Measurements from ENCODE around the gene CEP43. TPM values are rescaled to one million over a fixed set of nuclear protein-coding genes. Genes with fewer than 3 reads are reported as not detected.

The CEP43 gene
- total and polyA plus RNA-seq, 11 donors = 4.7 to 16.9 (median 10.7) TPM

DNA sequence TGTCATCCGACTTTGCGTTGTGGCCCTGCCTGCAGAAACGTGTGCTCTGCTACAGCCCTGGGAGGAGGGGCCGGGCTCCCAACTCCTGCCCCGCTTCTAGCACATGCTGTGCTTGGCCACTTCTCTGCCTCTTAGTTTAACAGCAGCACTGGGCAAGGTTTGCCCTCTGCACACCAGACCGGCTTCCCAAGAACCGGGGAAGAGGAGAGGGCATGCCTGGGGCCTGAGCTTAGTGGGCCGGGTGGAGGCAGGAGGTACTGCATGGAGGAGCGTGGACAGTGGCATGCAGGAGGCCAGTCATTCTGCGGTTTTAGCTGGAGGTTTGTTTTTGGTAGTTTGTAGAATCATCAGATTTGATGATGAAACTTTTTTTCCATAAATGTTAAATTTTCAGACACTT is 45.5 kb downstream of the CEP43 start:
- H3K9me3 ChIP-seq = no peaks in the 10 kb centered on the region
- 58 to 78% (median 68%) methylated on average over 10 of the region's 10 CpGs for WGBS, 4 donors
- ATAC-seq (peak; percentile 66 to 92 (median 88)), DNase-seq (peak in 2 of 5 donors; percentile 10 to 55)
- intact Hi-C loops (cut with DNase I) = no loop called here
- H3K27ac ChIP-seq = no peak overlapping the region
- H3K36me3 ChIP-seq = peaks cover 0 to 21% (median 8%) of the 10 kb centered on the region in 9 donors
- no peak overlapping the region for H3K4me3 ChIP-seq
- TF ChIP-seq CTCF (IDR thresholded peaks at IDR 0.05) (no peak), POLR2A (IDR thresholded peaks at IDR 0.05) (no peak)
- peaks cover 0 to 11% (median 0%) of the 10 kb centered on the region in 12 donors for H3K4me1 ChIP-seq
- H3K27me3 ChIP-seq = no peaks in the 10 kb centered on the region

DNA sequence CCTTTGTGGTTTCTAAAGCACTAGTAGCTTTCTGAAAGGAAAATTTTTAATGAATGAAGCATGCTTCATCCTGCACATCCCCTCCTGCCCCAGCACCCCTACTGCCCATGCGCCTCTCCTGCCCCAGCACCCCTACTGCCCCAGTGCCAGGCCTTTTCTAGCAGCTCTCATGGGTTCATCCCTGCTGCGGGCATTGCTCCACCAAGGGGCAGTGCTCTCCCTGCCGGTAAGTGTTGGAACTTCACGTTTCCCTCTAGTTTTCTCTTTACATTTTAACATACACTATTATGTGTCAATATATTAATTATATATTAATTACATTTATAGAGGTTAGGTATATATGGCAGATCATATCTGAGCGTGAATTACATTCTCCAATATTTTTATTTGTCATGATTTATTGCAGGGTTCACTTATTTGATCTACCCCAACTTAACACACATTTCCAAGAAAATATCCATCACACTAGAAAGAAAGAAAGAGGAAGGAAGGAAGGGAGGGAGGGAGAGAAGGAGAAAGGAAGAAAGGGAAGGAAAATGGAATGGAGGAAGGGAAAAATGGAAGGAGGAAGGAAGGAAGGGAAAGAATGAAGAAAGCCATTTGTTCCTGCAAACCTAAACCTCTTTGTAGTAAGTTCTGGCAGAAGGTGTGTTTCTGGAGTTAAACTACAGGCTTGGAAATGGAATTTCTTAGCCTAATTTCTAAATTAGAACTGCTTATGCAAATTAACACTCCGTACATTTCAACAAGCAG is 46.8 kb downstream of the CEP43 start:
- no peak for ATAC-seq
- H3K36me3 ChIP-seq = peaks cover 0 to 12% (median 2%) of the 10 kb centered on the region in 9 donors
- no peak for DNase-seq
- H3K4me3 ChIP-seq = no peak overlapping the region
- peaks cover 0 to 12% (median 0%) of the 10 kb centered on the region in 12 donors for H3K4me1 ChIP-seq
- H3K9me3 ChIP-seq = peaks cover 0 to 1% (median 0%) of the 10 kb centered on the region in 12 donors
- H3K27me3 ChIP-seq = no peaks in the 10 kb centered on the region
- TF ChIP-seq CTCF (IDR thresholded peaks at IDR 0.05) = no peak
- no peak for TF ChIP-seq POLR2A (IDR thresholded peaks at IDR 0.05)
- 87 to 93% (median 92%) methylated on average over 6 of the region's 6 CpGs for WGBS, 4 donors
- intact Hi-C loops (cut with DNase I) = no loop called here
- no peak overlapping the region for H3K27ac ChIP-seq

GRCh38 chr6:167046861-167047495 is 47.8 kb downstream of the CEP43 start:
- Histone ChIP-seq H3K9me3 (peaks cover 0 to 4% (median 0%) of the 10 kb centered on the region in 12 donors), H3K4me1 (peaks cover 0 to 8% (median 0%) of the 10 kb centered on the region in 12 donors), H3K4me3 (peak overlapping the region in 1 of 12 donors; percentile 10), H3K27ac (peak overlapping the region in 1 of 12 donors; percentile 34), H3K36me3 (peaks cover 0 to 7% (median 0%) of the 10 kb centered on the region in 9 donors), H3K27me3 (no peaks in the 10 kb centered on the region)
- ATAC-seq (no peak), DNase-seq (no peak)
- no peak for TF ChIP-seq CTCF (IDR thresholded peaks at IDR 0.05)
- no peak for TF ChIP-seq POLR2A (IDR thresholded peaks at IDR 0.05)
- WGBS, 4 donors = 83 to 88% (median 84%) methylated on average over 8 of the region's 8 CpGs
- intact Hi-C loops (cut with DNase I) = no loop called here

GRCh38 chr6:167047554-167047953 is 48.4 kb downstream of the CEP43 start:
- peak in 2 of 5 donors; percentile 41 to 62 for DNase-seq
- peak overlapping the region in 1 of 12 donors; percentile 34 for H3K27ac ChIP-seq
- peaks cover 0 to 7% (median 0%) of the 10 kb centered on the region in 9 donors for H3K36me3 ChIP-seq
- TF ChIP-seq POLR2A (IDR thresholded peaks at IDR 0.05) = no peak
- TF ChIP-seq CTCF (IDR thresholded peaks at IDR 0.05) = no peak
- intact Hi-C loops (cut with DNase I) = no loop called here
- WGBS, 4 donors = 83 to 94% (median 91%) methylated on average over 10 of the region's 10 CpGs
- ATAC-seq = peak in 1 of 4 donors; percentile 42
- H3K4me3 ChIP-seq = peak overlapping the region in 1 of 12 donors; percentile 10
- no peaks in the 10 kb centered on the region for H3K27me3 ChIP-seq
- H3K4me1 ChIP-seq = peaks cover 0 to 8% (median 0%) of the 10 kb centered on the region in 12 donors
- peaks cover 0 to 4% (median 0%) of the 10 kb centered on the region in 12 donors for H3K9me3 ChIP-seq
